MM.1S (cell line): ENCODE data around the gene INSRR.

Source experiments
- EZH2 ChIP-seq: fragments of 300-600 bp; sonication (generic); optimal IDR thresholded peaks from 2 replicates; pipeline ENCODE3; 2017; ENCODE audit warnings: low read depth, mild to moderate bottlenecking, antibody characterized with exemption, low read length, mixed read lengths
- TF ChIP-seq, protein P1 (sequence below): fragments of 300-600 bp; sonication (generic); IDR thresholded peaks from 2 replicates; pipeline ENCODE4 v1.5.1; 2016; ENCODE audit warnings: antibody characterized with exemption, low read length, mixed read lengths

DNA sequence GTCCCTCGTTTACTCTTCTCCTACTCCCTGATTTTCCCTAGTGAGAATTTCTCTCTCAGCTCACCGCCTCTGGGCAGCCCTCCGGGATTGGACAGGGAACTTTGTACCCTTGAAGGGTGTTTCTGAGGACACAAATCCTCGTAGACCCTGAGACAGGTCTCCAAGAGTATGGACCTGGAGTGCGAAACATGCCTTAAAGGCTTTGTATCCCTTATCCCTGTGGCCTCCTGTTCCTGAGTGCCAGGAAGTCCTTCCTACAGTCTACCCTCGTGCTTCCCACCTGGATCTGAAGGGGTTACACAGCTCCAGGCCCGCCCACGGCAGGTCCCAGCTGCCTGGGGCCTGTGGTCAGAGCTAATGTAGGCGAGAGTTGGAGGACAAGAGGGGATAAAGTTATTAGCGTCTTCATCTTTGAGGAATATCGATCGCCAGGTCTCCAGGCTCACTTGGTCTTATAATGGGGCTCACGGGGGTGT lies 27.0 kb upstream of the INSRR start:
- TF ChIP-seq, protein P1, sequence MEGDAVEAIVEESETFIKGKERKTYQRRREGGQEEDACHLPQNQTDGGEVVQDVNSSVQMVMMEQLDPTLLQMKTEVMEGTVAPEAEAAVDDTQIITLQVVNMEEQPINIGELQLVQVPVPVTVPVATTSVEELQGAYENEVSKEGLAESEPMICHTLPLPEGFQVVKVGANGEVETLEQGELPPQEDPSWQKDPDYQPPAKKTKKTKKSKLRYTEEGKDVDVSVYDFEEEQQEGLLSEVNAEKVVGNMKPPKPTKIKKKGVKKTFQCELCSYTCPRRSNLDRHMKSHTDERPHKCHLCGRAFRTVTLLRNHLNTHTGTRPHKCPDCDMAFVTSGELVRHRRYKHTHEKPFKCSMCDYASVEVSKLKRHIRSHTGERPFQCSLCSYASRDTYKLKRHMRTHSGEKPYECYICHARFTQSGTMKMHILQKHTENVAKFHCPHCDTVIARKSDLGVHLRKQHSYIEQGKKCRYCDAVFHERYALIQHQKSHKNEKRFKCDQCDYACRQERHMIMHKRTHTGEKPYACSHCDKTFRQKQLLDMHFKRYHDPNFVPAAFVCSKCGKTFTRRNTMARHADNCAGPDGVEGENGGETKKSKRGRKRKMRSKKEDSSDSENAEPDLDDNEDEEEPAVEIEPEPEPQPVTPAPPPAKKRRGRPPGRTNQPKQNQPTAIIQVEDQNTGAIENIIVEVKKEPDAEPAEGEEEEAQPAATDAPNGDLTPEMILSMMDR, result no peak
- no peak for TF ChIP-seq EZH2
